HG02642 (cell line): Measurements from ENCODE around the gene EPO.

Source experiments
- ATAC-seq: cut with Tn5 transposase; IDR thresholded peaks from one replicate; pipeline ENCODE4 v1.9.1; 2021; ENCODE audit warnings: mild to moderate bottlenecking; ENCODE audit not compliant: unreplicated experiment, poor library complexity

Gene EPO

DNA sequence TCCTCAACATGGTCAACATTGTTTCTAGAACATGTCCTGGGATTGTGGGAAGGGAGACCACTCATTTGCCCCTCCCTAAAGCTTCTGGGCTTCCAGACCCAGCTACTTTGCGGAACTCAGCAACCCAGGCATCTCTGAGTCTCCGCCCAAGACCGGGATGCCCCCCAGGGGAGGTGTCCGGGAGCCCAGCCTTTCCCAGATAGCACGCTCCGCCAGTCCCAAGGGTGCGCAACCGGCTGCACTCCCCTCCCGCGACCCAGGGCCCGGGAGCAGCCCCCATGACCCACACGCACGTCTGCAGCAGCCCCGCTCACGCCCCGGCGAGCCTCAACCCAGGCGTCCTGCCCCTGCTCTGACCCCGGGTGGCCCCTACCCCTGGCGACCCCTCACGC is at the start of gene EPO:
EPO (plus strand) TSS at position 190 of the 392 bp plus-strand sequence. CDS start 513 bp downstream, outside the sequence.
- no peak for ATAC-seq

DNA sequence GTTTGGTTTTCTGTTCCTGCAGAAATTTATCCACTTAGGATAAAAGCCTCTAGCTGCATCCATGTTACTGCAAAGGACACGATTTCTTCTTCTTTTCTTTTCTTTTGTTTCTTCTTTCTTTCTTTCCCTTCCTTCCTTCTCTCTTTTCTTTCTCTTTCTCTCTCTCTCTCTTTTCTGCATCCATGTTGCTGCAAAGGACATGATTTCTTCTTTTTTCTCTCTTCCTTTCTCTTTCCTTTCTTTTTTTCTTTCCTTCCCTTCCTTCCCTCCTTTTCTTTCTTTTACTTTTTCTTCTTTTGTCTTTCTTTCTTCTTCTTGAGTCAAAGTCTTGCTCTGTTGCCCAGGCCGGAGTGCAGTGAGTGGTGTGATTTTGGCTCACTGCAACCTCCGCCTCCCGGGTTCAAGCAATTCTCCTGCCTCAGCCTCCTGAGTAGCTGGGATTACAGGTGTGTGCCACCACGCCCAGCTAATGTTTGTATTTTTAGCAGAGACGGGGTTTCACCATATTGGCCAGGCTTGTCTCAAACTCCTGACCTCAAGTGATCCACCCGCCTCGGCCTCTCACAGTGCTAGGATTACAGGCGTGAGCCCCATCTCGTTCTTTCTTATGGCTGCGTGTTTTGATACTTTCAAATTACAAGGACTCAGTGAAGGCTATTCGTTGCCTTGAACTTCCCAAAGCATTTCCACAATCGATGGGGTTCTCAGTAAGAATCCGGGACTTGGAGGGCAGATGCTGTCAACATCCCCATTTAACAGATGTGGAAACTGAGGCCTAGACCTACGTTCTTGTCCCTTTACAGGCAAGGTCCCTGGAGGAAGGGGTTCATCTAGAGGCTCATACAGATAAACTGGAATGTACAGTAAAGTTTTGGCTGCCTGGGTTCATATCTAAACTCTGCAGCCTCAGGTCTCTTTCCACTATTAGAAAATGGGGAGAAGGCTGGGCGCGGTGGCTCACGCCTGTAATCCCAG is 48.6 kb upstream of the EPO start:
- ATAC-seq: no peak

DNA sequence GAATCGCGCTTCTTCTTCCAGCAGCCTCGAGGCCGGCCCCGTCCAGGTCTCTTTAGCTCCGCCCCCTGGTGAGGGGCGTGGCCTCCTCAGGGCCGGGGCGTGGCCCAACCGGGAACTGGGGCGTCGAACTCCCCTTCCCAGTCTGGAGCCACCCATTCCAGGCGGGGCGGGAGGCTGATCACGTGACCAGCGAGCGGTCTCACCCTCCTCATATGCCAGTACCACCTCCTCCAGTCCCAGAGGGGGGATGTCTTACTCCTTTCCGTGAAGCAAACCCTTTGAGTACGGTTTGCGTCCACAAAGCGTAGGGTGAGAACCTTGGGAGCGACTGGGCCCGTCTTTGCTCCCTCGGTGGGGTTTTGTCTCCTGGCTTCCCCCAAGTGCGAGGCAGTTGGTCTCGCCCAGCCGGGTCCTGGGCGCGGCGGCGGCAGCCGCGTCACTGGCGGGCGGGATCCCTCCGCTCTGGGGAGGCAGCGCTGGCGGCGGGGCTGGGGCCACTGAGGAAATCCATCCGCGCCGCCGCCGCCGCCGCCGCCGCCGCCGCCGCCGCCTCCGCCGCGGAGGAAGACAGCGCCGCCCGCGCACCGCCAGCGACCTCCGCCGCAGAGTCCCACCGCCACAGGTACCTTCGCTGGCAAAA is 46.8 kb upstream of the EPO start, which contains the start of gene GNB2:
GNB2 (plus strand) TSS at position 439 of the 640 bp plus-strand sequence. CDS start 2,526 bp downstream, outside the sequence.
- peak; percentile 68 for ATAC-seq

DNA sequence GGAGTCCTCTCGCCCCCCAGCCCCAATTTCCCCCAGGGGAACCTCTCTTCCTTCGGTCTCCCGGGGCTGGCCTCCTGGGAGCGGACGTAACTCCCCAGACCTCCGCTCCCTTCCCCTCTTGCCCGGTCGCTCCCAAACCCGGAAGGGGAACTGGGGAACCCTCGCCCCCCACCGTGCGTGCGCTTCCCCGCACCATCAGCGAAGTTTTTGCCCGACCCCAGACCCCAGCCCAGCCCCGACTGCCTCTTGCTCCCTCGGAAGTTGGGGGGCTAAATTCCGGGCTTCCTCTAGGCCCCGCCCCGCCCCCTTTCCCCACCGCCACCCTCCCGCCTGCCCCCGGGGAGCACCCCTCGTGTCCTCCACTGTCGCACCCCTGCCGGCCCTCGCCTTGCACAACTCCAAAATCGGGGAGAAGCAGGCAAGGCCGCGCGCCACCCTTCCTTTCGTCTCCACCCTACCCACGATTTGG is 46.3 kb upstream of the EPO start:
- peak; percentile 6 for ATAC-seq

DNA sequence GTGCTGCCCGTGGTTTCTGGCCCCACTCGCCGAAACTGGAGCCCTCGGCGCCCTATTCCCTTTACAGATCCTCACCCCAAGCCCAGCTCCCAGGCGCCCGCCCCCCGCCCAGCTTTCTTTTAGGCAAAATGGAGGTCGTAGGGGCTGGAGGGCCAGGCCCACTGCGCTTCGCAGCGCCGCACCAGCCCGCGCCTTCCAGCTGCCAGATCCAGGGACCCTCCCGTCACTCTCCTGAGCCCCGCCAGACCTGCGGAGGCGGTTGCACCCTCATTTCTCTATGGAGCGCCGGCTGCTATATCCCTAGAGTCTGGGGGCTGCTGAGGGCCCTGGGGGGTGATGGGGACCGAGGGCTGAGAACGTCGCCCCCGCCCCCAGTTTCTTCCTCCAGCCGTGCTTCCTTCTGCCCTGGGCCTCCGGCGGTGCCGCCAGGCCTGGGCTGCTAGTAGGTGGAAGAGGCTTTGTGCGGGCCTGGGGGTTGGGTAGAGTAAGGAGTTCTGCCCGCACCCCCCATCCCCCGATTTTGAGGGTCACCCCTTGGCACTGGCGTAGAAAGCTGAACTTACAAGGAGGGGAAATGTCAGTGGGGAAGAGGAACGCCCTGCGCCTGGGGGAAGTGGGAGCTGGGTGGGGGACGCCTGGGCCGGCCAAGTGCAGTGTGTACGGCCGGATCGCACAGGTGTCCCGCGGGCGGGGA is 45.7 kb upstream of the EPO start:
- ATAC-seq: no peak

DNA sequence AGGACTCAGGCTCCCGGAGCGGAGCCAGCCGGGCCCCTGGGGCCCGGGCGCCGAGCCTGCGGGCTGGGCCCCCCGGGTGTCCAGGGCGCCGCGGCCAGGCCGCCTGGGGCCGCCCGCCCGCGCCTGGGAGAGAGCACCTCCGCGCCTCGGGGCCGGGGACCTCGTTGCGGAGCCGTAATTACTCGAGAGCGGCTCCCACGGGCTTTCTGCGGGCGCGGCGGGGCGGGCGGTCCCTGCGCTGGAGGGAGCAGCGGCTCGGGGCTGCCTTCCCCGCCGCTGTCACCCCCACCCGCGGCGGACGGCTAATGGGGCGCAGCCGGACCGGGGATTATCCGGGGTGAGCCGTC is 45.2 kb upstream of the EPO start:
- no peak for ATAC-seq

DNA sequence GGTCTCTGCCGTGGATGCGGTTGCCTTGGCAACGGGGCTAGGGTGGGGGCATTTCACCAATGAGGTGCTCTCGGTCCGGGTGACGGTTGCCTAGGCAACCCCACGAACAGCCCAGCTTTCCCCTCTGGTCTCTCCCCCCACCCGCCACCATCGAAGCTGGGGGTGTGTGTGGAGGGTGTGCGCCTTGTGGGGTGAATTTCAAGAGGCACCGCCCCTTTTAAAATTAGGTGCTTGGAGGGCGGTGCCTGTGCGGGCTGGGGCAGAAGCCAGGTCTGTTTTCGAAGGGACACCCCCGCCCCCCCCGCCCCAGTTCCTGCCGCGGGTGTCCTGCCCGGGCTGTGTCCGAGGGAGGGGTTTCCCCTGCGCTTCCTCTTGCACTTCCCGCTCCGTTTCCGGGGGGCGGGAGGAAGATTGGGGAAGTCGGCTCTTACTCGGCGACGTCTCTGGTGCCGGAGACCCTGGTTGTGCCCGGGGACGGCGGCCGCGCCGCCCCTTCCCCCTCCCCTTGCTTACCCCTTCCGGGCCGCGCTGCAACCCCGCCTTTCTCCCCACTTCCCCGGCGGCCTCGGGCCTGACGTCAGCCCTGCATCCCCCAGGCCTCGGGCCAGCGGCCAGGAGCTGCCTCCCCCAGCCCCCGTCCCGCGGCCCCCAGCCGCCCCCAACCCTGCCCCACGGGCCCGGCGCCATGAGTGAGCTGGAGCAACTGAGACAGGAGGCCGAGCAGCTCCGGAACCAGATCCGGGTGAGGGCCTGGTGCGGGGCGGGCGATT is 44.5 kb upstream of the EPO start:
- ATAC-seq: peak; percentile 30

DNA sequence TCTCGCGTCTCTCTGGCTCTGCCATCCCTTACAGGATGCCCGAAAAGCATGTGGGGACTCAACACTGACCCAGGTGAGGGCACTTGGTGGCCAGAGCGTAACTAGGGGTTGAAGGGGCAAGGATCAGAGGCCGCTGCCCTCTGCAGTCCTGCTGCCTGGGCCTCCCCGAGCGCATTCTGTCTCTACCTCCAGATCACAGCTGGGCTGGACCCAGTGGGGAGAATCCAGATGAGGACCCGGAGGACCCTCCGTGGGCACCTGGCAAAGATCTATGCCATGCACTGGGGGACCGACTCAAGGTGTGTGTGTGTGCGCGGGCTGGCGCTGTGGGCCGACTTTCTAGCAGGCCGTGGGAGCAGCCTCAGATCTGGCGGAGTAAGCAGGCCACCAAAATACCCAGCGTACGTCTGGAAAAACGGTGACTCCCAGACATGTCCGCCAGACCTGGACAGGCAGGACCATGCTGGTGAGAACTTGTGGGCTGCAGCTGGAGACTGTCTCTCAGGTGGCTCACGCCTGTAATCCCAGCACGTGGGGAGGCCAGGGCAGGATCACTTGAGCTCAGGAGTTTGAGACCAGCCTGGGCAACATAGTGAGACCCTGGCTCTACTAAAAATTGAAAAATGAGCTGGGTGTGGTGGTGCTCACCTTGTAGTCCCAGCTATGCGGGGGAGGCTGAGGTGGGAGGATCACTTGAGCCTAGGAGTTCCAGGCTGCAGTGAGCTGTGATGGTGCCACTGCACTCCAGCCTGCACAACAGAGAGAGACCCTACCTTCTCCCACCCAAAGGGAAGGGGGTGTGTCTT is 43.6 kb upstream of the EPO start:
- ATAC-seq: no peak

DNA sequence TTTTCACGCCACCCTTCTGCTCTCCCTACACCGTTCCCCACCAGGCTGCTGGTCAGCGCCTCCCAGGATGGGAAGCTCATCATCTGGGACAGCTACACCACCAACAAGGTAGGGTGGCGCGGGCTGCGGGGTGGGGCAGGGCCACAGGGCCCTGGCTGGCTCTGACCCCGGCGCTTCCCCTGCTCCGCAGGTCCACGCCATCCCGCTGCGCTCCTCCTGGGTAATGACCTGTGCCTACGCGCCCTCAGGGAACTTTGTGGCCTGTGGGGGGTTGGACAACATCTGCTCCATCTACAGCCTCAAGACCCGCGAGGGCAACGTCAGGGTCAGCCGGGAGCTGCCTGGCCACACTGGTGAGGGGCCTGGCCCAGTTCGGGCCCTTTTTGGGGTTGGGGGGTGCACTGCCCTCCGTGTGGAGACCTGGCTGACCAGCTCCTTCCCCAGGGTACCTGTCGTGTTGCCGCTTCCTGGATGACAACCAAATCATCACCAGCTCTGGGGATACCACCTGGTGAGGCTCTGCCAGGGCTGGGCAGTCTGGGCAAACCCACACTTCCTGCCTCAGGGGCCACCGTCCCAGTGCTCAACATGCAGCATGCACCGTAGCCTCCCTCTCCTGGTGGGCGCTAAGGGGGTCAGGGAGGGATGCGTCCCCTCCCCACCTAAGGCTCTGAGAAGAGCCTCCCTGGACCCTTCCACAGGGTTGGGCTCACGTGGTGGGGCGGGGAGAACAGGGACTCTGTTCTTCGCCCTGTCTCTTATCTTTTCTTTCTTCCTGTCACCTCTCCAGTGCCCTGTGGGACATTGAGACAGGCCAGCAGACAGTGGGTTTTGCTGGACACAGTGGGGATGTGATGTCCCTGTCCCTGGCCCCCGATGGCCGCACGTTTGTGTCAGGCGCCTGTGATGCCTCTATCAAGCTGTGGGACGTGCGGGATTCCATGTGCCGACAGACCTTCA is 42.7 kb upstream of the EPO start:
- no peak for ATAC-seq

DNA sequence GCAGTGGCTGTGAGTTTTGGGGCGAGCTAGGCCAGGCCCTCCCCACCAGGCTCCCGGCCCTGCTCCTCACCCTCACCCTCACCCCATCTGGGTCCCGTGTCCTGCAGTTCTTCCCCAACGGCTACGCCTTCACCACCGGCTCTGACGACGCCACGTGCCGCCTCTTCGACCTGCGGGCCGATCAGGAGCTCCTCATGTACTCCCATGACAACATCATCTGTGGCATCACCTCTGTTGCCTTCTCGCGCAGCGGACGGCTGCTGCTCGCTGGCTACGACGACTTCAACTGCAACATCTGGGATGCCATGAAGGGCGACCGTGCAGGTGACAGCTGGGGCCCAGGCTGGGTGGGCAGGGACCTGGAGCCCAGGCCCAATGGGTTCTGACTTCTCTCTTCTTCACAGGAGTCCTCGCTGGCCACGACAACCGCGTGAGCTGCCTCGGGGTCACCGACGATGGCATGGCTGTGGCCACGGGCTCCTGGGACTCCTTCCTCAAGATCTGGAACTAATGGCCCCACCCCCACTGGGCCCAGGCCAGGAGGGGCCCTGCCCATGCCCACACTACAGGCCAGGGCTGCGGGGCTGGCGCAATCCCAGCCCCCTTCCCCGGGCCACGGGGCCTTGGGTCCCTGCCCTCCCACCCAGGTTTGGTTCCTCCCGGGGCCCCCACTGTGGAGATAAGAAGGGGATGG is 41.8 kb upstream of the EPO start:
- no peak for ATAC-seq

DNA sequence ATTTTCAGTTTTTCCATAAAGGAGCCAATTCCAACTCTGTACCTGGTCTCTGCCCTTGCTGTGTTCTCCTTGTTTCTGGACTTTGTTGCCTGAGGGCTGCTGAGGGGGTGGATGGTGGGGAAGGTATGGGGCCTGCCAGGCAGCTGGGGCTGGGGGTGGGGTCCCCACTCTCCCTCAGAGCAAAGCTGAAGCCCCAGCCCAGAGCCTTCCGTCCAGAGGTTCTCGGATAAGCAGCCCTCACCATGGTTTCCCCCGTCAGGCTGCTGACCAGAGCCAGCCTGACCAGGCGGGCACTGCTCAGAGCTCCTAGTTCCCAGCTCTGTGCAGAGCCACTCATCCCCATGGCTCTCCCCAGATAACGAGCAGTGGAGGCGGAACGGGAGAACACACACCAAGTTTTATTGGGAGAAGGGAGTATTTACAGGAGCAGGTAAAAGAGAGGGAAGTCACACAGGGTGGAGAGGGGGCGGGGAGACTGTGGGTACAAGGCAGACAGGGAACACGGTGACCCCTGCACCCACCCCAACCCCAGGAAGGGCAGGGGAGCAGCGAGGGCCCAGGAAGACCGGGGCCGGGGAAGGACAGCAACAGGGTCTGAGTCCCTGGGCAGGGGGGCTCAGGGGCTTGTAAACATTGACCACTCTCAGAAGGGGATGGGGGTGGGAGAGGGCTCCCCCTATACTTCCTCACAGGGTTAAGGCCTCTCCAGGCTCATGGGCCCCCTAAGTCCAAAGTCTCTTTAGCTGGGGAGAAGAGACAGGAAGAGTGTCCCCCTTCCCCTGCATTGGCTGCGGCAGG is 40.9 kb upstream of the EPO start:
- ATAC-seq: no peak

DNA sequence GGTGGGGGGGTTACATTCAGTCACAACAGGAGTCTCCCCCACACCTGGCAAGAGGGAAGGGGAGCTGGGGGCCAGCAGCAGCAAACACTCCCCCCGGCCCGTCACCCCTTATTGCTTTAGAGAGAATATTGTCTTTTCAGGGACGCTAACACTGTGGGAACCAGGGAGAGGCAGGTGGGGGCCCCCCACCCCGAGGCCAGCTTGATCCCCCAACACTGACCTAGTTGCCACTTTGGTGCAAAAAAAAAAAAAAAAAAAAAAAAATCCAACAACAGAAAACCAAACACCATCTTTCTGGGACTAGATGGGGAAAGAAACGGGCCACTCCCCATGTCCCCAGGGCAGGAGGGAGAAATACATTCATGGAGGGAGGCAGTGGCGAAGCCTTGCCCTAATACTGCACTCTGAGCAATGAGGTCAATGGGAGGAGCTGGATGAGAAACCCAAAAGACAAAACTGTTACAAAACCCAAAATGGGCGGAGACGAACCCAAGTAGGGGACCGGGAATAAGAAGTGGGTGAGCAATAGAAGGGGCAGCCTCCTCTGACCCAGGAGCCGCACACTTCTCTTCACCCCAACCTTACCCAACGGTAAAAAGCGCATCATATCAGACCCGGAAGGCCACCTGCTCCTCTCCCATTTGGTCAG is 40.2 kb upstream of the EPO start:
- ATAC-seq: no peak

DNA sequence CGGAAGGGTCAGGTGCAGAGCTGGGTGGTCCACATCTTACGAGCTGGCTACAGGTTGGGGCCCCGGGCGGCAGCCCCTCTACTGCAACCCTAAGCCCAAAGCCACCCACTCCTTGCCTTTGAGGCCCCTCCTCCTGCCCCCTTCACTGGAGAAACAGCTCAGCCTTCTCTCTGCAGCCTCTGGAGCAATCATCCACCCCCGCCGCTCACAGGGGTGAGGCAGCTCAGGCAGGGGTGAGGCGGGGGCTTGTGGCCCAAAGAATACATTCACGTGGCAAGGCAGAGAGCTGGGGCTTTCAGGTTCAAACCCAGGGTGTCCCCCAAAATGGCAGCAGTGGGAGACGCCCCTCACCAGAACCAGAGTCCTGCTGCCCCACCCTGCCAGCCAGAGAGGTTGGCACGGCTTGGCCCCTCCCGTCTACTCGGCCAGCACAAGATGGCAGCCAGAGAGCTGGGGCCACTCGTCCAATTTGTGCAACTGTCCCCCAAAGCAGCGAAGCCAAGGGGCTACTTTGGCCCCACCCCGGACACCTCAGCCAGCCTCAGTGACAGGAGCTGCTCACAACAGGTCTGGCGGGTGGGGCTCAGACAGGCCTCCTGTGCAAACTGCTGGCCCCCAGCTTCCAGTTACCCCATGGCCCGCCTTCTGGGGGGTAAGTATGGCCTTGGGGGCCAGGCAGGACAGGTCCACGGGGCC is 39.5 kb upstream of the EPO start:
- ATAC-seq: no peak

DNA sequence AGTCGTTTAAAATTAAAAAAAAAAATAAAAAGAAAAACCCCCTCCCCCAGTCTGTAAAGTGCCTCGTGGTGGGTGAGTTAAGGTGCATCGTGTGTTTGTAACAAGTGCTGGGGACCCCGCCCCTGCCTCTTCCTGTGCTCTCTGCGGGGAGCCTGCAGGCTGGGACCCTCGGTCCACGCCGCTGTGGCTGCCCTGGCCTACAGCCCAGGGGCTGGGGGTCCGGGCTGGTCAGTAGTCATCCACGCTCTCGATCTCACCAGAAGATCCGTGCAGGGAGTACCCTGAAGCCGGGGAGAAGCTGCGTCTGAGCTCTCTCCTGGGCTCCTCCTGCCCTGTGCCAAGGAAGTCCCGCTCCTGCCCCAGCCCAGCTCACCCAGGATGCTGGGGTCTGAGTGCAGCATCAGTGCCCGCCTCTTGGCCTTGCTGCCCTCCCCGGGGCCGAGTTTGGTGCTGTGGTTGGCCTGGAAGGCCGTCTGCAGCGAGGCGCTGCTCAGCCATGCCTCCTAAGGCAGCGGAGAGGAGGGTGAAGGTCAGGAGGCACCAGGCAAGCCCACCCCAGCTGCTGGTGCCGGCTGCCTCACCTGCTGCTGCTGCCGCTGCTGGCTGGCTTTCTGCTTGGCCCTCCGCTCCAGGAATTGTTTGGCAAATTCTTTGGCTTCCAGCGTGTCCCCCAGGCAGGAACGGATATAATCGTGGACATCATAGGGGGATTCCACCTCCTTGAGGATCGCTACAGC is 38.6 kb upstream of the EPO start:
- ATAC-seq: no peak

DNA sequence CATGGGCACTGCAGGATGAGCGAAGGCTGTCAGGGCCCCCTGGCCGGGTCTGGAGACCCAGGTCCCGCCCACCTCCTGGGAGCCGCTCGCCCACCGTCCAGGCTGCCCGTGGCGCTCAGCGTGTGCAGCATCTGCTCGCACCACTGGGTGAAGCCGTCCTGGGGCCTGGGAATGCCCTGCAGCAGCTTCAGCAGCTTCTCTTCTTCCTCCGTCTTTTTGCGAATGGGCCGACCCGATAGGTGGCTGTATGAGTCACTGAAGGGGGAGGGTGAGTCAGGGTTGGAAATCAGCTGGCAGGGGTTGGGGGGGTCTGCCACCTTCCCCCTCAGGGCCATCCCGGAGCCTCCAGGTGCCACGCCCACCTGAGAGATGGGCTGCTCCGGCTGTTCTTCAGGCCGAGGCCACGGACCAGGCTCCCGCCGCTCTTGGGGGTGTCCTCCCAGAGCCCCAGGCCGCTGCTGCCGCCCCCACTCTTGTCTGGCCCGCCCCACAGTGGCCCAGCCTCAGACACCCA is 38.0 kb upstream of the EPO start:
- ATAC-seq: no peak
